Stimulated activated CD8-positive, alpha-beta memory T cell treated with anti-CD3 and anti-CD28 coated beads, Interleukin-12 subunit alpha, Interleukin-12 subunit beta, amount 100 ng/mL, for 24 hours (primary cell): ENCODE data around the gene VWA8.
"Not testable (repeated sequence)": the region's sequence is repeated elsewhere in the genome, so short reads cannot be mapped to it uniquely, and the experiment has no call there.

Experiments used
- DNase-seq: peaks from one replicate; pipeline ENCODE4 v3.0.0-alpha.2; 2020; ENCODE audit errors: extremely low read depth

The VWA8 gene

DNA sequence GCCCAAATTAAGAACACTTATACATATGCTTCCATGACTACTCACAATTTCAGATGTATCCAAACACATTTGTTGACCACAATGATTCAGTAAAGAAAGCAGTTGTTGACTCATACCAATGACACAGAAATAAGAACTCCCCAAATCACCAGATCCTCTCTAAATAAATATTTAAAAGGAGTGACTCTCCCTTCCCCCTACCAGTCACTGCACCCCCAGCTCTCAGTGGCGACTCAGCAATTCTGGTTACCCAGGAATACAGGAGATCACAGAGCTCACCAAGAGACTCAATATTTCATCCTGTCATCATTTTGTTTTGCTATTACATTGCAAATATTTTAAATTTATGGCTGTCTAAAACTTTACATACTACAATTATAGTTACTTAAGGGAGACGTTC lies 372.0 kb downstream of the VWA8 start:
- no peak for DNase-seq

- DNase-seq = no peak
These were observed 372.5 kb downstream of the VWA8 start for GRCh38 chr13:41588448-41588847.

- DNase-seq = no peak
These were observed 373.4 kb downstream of the VWA8 start for GRCh38 chr13:41587490-41587889.

DNA sequence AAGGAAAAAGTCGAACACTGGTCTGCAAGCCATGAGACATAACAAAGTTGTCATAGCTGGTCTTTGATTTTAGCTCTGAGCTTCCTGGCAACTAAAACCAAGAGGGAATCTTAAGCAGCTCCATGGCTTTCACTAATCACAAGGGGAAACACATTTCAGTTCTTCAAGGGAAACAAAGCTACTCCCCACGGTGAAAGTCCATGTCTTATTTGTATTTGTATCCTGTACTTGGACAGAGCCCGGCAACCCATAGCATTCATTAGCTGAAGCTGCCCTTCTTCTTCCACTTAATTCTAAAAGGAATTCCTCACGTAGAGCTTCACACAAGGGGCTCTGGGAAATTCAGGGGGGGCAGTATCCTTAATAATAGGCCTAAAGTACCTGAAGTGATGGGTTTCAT lies 374.7 kb downstream of the VWA8 start:
- no peak for DNase-seq

GRCh38 chr13:41582027-41582463 lies 378.9 kb downstream of the VWA8 start:
- no peak for DNase-seq

DNA sequence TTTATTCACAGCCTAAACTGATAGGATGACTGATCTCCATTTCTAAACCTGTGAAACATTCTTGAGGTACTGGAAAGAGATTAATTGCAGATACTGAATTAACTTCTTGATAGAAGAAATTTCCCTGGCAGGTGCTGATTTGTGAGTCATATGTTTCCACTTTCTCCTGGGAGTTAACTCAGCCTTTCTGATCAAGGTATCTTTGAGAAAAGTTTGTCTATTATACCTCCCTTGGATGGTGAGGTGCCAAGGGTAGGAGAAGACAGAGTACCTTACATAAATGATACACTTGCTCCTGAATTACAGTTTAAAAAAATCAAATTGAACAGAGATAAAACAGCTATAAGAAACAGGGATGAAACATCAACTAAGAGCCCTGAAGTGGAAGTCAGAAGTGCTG lies 380.6 kb downstream of the VWA8 start:
- no peak for DNase-seq

DNA sequence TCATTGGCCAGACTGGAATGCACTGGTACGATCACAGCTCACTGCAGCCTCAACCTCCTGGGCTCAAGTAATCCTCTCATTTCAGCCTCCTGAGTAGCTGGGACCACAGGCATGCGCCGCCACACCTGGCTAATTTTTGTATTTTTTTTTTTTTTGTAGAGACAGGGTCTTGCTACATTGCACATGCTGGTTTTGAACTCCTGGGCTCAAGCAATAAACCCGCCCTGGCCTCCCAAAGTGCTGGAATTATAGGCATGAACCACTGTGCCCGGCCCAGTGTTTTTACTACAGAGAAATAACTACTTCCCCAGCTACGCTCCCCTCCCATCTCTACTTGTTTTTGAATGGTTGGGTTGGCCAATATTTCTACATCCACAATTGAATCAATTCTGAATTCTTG lies 381.0 kb downstream of the VWA8 start:
- DNase-seq = no peak

GRCh38 chr13:41579168-41579567 lies 381.7 kb downstream of the VWA8 start:
- no peak for DNase-seq

- no peak for DNase-seq
These were observed 382.5 kb downstream of the VWA8 start for GRCh38 chr13:41578371-41578770.

- no peak for DNase-seq
These were observed 383.5 kb downstream of the VWA8 start for GRCh38 chr13:41577436-41577835.

DNA sequence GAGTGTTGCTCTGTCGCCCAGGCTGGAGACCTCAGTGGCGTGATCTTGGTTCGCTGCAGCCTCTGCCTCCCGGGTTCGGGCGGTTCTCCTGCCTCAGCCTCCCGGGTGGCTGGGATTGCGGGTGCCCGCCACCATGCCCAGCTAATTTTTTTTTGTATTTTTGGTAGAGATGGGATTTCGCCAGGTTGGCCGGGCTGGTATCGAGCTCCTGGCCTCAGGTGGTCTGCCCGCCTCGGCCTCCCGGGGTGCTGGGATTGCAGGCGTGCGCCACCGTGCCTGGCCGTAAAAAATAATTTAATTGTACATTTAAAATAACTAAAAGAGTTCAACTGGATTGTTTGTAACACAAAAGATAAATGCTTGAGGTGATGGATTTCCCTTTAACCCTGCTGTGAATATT lies 387.3 kb downstream of the VWA8 start:
- not testable (repeated sequence) for DNase-seq

DNA sequence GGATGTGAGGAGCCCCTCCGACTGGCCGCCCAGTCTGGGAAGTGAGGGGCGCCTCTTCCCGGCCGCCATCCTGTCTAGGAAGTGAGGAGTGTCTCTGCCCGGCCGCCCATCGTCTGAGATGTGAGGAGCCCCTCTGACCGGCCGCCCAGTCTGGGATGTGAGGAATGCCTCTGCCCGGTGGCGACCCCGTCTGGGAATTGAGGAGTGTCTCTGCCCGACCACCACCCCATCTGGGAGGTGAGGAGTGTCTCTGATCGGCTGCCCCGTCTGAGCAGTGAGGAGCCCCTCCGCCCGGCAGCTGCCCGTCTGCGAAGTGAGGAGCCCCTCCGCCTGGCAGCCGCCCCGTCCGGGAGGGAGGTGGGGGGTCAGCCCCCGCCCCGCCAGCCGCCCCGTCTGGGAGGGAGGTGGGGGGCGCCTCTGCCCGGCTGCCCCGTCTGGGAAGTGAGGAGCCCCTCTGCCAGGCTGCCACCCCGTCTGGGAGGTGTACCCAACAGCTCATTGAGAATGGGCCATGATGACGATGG lies 389.0 kb downstream of the VWA8 start:
- DNase-seq = not testable (repeated sequence)

- no peak for DNase-seq
These were observed 391.9 kb downstream of the VWA8 start for GRCh38 chr13:41568972-41569351.

- no peak for DNase-seq
These were observed 392.6 kb downstream of the VWA8 start for GRCh38 chr13:41568143-41568971.

- no peak for DNase-seq
These were observed 393.5 kb downstream of the VWA8 start for GRCh38 chr13:41567363-41567762.

DNA sequence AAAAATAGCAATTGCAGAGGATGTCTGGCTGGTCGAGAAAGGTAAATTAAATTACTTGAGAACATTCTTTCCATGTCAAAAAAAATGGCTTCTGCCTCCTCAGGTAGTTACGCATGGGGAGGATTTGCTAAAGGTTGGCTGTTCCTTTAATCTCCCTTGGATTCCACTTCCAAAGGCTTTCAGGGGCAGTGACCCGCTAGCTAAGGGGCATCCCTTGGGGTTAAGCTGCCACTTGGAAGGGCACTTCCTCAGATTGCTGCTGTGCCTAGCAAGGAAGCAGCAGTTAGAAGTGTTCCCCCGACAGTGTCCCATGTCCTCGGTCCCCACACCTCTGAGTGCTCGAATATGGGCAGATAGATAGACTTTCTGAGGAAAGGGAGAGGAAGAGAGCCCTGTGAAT lies 395.1 kb downstream of the VWA8 start:
- no peak for DNase-seq

DNA sequence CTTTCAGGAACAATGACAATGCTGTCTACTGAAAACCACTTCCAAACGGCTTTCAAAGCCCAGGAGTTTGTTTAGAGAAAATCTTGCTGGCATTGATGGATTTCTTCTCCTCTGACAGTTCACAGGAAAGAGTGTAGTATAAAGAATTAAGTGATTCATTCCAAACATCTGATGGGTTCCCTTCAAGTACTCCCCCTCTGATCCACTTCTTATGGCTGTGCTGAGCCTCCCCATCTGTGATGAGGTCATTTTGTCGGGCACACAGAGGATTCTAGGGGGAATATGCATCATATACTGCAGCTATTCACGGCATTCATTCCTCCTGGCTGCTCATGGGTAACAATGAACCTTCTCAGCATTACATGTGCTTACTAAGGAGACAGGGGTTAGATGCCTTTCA lies 395.7 kb downstream of the VWA8 start:
- DNase-seq = no peak

- DNase-seq = no peak
These were observed 396.9 kb downstream of the VWA8 start for GRCh38 chr13:41563984-41564365.

DNA sequence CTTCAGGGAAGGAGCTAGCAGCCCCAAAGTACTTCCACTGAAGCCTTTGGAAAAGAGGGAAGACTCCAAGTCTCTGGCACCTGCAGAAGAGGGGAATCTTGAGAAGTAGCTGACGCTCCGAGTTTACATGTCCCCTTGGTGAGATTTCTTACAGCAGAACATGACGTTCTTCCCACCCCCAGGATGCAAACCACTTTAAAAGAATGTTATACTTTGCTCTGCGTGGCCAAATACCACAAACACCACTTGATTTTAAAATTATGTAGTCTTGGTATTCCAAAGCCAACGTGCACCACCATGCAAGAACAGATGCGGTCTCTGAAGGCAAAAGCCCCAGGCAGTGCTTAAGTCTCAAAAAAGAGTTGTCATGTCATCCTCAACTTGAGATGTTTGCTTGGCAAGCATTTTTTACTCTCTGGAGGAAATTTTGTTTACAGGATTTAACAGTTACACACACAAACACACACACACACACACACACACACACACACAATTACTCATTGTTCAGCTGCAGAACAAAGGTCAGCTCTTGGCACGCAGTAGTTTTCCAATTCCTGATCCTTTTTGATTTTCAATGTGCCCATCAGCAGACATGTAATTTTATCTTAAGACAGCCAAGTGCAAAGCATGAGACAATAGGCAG lies 397.4 kb downstream of the VWA8 start:
- no peak for DNase-seq

DNA sequence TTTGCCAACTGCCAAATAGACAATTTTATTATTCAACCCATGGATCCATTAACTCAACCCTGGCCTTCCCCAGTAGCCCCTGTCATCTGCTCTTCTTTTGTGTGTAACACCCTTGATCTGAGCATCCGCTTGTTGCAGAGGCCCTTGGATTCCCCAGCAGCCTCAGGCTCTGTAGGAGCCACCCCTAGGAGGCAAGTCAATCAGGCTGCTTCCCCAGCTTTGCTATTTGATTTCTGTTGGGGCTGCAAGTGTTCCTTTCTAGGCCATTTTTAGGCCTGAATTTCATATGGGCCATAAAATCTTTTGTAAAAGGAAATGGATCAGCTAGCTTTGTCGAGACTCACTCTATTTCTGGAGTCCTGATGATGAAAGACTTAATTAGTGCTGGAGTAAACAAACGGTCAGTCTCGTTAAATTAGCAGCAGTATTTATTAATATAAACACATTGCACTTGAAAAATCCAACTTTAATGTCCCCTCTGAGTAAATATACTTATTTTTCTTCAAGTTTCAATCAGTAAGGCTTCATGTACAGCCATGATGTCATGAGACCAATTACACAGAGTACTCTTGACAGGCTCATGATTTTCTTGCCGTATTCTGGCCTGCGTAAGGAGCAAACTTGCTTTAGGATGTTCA lies 398.2 kb downstream of the VWA8 start:
- no peak for DNase-seq

DNA sequence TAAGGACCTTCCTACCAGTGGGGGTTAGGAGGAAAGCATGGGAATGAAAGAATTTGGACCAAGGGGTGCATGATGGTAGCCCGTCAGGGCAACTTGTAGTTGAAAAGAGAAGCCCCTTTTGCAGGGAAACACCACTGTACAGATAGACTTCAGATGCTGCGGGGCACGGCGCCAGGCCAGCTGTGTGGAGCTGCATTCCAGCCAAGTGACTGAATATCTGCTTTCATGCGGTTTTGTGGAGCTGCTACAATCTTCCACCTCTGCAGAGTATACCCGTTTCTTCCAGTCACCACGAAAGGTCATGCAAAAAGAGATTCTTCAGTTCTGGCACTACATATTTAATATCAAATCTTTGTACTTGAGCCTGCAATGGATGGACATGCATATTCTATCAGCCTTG lies 398.8 kb downstream of the VWA8 start:
- no peak for DNase-seq

DNA sequence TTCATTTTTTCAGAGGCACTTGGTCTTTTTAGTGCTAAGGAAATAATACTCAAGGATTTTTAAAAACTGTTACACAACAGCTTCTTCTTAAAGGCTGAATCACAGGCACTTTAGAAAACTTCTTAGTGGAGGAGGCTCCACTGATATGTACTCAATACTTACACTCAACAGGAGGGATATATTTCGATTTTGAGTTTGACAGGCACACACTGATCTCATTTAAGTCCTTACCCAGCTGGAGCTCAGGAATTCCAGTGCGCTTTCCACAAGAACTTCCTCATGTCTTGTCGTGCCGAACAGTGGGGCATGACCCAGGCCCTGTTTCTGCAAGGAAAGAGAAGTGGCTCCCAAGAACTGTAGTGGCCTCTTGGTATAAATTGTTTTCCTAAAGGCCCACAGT lies 399.7 kb downstream of the VWA8 start:
- no peak for DNase-seq
